Posterior cingulate gyrus (tissue), 11 donors: Measurements from ENCODE around the gene LAPTM4A.
"Not testable (repeated sequence)": the region's sequence is repeated elsewhere in the genome, so short reads cannot be mapped to it uniquely, and the experiment has no call there.

Experiments used
- DNase-seq, 10 donors: peaks; one replicate each; pipeline versions ENCODE4 v3.0.0 to v3.0.0-alpha.2; 2020 to 2021; ENCODE audit warnings: mixed read lengths in 3 of 10
- intact Hi-C: fragments of 100-400 bp; cut with DNase I; formaldehyde crosslinking; loops from one replicate; pipeline ENCODE4 v1.15.1; 2023

LAPTM4A gene

GRCh38 chr2:20052861-20053281 is 1.4 kb upstream of the LAPTM4A start:
- DNase-seq = peak in 5 of 10 donors; percentile 19 to 87 (median 40)
- intact Hi-C loops = loop anchor here (5.0 kb wide), 1 partner anchor 151 kb away; the partner anchor contains the start of gene TTC32

- DNase-seq = no peak
- intact Hi-C loops = loop anchor here (5.0 kb wide), 1 partner anchor 150 kb away; the partner anchor contains the start of gene TTC32
Observed at GRCh38 chr2:20052229-20052851, 912 bp upstream of the LAPTM4A start.

GRCh38 chr2:20050646-20051531 is 539 bp downstream of the LAPTM4A start:
- DNase-seq = peak in 9 of 10 donors; percentile 22 to 88 (median 50)
- intact Hi-C loops = loop anchor here (2.0 to 5.0 kb wide), 2 partner anchors 60 to 149 kb away; partner anchors contain the start of genes TTC32 and WDR35

GRCh38 chr2:20050104-20050645 is 1.3 kb downstream of the LAPTM4A start:
- intact Hi-C loops = loop anchor here (2.0 to 5.0 kb wide), 2 partner anchors 59 to 148 kb away; partner anchors contain the start of genes TTC32 and WDR35
- no peak for DNase-seq

DNA sequence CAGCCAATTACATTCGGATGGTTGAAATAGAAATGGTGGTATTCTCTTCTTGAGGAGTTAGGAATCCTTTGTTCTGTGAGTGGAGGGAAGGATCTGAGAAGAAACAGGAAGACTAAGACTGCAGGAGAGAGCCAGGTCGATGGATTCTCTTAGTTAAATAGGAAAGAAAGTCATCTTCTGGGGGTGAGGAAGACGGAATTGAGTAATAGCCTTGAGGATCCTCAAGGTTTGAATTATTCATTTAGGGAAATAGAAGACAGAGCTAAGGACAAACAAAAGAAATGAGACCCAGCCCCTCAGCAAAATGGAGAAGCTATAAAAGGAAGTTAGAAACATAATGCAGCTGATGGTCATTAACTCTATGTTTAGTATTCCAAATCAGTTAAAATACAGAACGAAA is 1.8 kb downstream of the LAPTM4A start:
- intact Hi-C loops = loop anchor here (2.0 to 5.0 kb wide), 2 partner anchors 59 to 147 kb away; partner anchors contain the start of genes TTC32 and WDR35
- no peak for DNase-seq

DNA sequence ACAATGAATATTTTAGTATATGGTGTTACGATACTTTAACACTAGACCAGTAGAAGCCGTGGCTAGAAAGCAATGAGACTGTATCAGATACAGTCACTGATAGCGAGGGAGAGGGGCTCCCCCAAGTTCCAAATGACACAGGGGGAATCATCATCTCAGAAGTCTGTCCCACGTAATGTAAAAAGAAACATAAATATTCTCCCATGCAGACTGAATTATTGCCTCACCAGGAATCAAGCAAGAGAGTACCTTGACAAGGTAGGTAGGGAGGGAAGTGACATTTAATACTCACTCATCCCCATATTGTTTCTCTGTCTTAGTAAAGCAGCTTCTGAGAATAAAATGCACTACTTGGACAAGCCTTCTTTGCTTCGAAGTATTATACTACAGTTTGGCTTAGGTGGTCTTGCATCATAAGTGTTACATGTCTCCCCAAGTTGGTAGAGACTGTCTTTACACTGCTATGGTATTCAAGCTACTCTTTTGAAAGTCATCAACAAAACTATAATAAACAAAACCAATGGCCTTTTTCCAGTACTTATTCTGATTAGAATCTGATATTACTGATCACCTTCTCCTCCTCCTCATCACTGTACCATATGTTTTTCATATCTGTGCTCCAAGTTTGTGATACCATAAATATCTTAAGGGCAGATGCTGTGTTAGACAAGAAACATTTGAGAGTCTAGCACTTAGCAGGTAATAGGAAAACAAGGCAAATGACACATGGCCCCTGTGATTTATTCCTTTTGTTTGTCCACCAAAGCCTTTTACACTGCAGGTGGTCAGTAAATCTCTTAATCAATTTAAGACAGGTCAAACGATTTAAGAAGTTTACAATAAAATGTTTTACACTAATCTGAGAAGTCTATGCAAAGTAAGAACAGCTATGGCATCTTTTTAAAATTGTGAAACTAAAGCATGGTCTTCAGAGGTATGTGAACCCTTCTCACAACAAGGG is 2.7 kb downstream of the LAPTM4A start:
- no peak for DNase-seq
- intact Hi-C loops = no loop called here

DNA sequence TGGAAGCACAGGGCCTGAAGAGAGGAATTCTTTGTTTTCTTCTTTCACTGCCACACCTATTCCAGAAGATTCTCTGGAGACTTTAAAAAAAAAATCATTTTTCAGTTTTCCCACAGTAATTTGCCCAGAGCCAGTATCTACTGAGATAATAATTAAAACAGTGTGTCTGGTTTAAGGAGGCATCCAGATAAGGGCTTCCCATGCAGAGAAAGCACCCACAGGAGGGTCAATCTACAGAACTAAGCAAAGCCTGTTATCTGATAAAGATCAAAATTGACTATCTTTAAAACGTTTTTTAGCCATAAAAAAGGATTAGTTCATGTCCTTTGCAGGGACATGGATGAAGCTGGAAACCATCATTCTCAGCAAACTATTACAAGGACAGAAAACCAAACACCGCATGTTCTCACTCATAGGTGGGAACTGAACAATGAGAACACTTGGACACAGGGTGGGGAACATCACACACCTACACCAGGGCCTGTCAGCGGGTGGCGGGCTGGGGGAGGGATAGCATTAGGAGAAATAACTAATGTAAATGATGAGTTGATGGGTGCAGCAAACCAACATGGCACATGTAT is 5.6 kb downstream of the LAPTM4A start:
- DNase-seq, intact Hi-C loops: not testable (repeated sequence)

- intact Hi-C loops = no loop called here
- DNase-seq = no peak
Observed at GRCh38 chr2:20044778-20045177, 6.7 kb downstream of the LAPTM4A start.

DNA sequence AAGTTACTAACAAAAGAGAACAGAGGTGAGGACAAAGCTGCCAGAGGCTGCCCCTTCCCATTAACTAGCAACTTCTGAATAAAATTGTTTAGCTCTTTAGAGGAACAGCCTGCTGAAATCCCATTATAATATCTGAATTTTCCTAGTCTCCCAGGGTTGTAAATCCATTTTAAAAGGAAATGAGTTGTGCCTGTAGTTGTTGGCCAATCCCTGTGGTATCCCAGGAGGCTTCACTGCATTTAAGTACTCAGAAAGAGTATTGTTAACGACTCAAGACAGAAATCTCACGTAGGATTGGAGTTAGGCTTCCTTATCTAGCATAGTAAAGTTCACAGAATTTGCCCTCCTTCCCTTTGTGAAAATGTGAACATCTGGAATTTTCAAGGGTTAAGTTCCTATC is 8.9 kb downstream of the LAPTM4A start:
- no peak for DNase-seq
- intact Hi-C loops = no loop called here

DNA sequence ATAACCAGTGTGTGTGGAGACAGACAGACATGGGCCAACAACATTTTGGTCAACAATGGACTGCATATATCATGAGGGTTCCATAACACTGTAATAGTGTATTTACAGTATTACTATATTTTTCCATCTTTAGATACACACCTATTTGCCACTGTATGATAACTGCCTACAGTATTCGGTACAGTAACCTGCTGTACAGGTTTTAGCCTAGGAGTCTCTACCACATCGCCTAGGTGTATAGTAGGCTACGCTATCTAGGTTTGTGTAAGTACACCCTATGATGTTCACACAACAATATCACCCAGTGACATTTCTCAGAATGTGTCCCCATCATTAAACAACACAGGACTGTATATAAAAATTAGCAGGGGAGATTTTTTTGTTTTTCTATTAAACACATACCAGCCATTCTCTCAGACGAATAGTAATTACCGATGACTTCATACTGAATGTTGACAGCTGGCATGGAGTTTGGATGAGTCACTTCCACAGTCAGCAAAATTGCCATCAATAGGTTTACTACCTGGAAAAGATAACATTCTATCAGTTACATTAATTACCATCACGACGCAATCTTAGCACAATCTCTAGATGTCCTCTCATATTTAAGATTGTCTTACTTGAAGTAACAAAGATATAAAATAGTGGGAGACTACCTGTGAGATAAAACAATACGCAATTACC is 10.8 kb downstream of the LAPTM4A start:
- no peak for DNase-seq
- intact Hi-C loops = no loop called here

DNA sequence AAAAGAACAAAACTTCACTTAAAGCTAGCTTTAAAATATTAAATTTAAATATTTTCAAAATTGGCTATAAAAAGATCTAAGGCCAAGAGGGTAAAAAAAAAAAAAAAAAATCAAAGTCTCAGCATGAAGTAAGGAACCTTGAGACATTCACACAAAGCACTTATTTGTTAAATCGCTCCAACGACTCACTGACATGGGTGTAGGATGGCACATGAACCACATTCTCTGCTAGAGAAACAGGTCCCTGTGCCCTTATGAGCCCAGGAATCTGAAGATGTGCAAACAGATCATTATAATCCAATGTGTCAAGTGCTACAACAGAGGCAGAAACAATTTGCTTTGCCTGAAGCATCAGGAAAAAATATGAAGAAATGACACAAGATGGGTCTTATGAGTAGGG is 13.8 kb downstream of the LAPTM4A start:
- intact Hi-C loops = no loop called here
- no peak for DNase-seq

DNA sequence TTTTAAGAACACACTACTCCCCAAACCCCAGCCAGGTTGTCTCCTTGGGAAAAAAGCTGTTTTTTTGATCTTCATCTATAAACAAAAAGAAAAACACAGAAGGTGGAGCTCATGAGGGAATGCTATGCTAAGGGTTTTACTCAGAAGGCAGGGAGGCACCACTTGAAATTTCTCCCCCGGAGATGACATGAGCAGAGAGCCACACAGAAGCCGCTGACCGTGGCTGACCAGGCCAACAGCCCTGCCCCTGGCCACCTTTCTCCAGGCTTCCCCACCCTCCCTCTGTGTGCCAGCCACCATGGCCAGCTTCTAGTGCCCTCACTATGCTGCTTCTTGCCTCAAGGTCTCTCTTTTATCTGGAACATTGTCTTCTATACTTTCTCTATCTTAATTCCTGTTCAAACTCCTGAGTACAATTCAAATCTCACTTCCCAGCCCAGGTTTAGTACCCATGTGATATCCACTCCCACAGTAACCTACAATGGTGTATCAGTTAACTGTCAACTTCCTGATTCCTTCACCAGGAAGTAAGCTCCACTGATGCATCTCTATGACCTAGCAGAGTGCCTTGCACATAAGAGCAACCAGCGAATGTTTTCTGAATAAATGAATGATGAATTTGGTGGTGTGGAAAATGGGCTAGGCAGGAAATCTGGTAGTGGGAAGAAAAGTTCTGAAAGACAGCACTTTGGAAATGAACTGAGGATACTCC is 15.3 kb downstream of the LAPTM4A start:
- DNase-seq = no peak
- intact Hi-C loops = no loop called here

GRCh38 chr2:20034821-20035220 is 16.6 kb downstream of the LAPTM4A start:
- DNase-seq = no peak

DNA sequence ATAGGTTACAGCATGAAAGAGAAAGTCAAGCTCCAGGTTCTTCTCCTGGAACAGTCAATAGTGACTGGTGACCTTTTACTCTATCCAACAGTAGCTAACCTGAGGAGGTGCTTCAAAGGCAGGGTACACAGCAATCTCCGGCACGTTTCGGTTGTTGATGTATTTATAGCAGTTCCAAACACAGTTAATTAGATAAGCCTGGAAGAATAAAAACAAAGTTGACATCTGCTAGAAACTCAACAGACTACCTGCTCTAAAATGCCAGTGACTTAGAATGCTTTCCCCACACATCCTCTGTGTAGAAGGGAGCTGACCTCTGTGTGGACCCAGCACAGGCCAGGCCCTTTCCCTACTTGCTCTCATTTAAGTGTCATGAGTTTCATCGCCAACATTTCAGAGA is 17.2 kb downstream of the LAPTM4A start:
- no peak for DNase-seq
- intact Hi-C loops = no loop called here

More at GRCh38 chr2:20034821-20035220, 16.6 kb downstream of the LAPTM4A start:
- intact Hi-C loops = no loop called here

DNA sequence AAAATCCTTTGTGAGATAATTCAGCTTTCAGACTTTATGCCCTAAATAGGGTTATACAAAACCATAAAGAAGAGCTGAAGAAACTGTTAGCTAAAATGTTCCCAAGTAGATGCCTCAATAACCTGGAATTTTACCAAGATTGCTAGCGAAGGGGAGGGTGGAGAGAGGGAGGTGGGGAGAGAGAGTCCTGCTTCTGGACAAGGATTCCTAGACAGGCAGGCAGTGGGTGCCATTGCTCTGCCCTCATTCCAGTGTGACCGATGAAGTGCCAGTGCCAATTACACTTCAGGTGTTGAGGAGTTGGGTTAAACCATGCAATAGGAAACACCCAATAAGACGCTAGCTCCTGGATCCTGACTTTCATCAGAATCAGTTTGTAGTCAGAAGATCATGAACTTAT is 18.1 kb downstream of the LAPTM4A start:
- intact Hi-C loops = no loop called here
- no peak for DNase-seq

DNA sequence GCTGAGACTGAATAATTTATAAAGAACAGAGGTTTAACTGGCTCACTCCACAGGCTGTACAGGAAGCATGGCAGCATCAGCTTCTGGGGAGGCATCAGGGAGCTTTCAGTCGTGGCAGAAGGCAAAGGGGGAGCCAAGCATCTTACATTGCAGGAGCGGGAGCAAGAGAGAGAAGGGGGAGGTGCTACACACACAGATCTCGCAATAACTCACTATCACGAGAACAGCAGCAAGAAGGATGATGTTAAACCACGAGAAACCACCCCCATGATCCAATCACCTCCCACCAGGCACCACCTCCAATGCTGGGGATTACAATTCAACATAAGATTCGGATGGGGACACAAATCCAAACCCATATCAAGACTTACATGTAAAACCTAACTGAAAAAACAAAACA is 21.2 kb downstream of the LAPTM4A start:
- DNase-seq = no peak
- intact Hi-C loops = no loop called here

DNA sequence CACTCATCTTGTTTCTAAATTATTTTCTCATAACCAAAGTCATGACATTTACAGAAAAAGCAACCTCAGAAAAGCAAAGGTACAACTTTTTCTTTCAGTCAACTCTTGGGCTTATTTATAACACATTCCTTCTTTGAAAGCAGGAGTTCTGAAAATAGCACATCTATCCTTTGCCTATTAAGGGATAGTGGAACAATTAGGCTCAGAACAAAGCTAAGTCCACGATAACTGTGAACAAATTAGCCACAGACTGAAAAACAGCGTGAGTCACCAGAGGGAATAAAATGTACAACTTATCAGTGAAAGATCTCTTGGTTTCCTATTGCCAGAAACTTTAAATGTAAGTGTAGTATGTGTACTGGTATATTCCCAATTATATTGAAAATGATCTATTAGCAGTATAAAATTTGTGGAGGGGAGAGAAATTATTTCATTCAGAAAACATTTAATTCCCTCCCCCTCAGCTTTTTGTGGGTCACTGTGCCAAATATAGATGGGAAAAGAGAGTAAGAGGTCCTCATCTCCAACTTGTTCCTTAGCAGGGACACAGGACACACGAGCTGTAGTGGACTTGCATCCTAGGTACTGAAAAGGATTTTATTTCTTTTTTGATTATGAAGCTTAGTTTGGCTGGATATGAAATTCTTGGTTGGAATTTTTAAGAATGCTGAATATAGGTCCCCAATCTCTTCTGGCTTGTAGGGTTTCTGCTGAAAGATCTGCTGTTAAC is 23.6 kb downstream of the LAPTM4A start:
- intact Hi-C loops = no loop called here
- DNase-seq = no peak

- no peak for DNase-seq
- intact Hi-C loops = no loop called here
Observed at GRCh38 chr2:20027260-20027677, 24.2 kb downstream of the LAPTM4A start.
